Body of pancreas (tissue), 4 donors: ENCODE measurements around the gene ACACA.

ENCODE experiments used
- CTCF ChIP-seq, 7 experiments: fragments of 450-650 bp in 4 of 7; fragments of 200-600 bp in 3 of 7; sonication (generic) in 3 of 7; IDR thresholded peaks; one replicate each; pipeline ENCODE4 v1.5.1; 2016 to 2019; ENCODE audit warnings: antibody characterized with exemption in 7 of 7
- POLR2A ChIP-seq, 3 donors: fragments of 450-650 bp; IDR thresholded peaks; one replicate each; pipeline ENCODE4 v1.6.1; 2016; ENCODE audit warnings: antibody characterized with exemption in 3 of 3, mild to moderate bottlenecking in 2 of 3

DNA sequence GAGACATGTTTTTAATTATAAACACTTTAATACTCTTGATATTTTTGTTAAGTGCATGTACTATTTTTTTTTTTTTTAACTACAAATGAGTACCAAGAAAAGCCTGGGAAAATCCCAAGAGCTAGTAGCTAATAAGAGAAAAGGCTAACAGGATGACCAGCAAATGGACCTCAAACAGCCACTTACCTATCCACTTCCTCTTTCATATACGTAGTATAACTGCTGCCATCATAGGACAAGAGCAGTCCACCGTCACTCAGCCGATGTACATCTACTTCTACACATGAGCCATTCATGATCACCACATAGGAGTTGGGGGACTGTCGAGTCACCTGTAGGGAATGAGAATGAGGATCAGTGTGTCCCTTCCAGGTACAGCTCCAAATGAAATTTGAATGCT, 158.8 kb downstream of the ACACA start:
- no peak for TF ChIP-seq CTCF (IDR thresholded peaks at IDR 0.05)
- no peak for TF ChIP-seq POLR2A (IDR thresholded peaks at IDR 0.05)
